Endothelial cell (in vitro differentiated cells): ENCODE results near the gene ROBO2. TPM values are rescaled to one million over a fixed set of nuclear protein-coding genes. Genes with fewer than 3 reads are reported as not detected.

Experiments used
- DNase-seq: peaks from one replicate; pipeline ENCODE4 v3.0.0; 2021; ENCODE audit warnings: low spot score
- H3K27ac Mint-ChIP-seq: one replicate; pipeline ENCODE4 v1.8.0; 2021; ENCODE audit warnings: mixed read lengths, inconsistent platforms; ENCODE audit not compliant: unreplicated experiment
- H3K27me3 Mint-ChIP-seq: one replicate; pipeline ENCODE4 v1.8.0; 2021; ENCODE audit warnings: mild to moderate bottlenecking, moderate library complexity, mixed read lengths, inconsistent platforms; ENCODE audit not compliant: unreplicated experiment
- H3K36me3 Mint-ChIP-seq: one replicate; pipeline ENCODE4 v1.8.0; 2021; ENCODE audit warnings: mild to moderate bottlenecking, low read depth, mixed read lengths, inconsistent platforms; ENCODE audit not compliant: unreplicated experiment
- H3K4me1 Mint-ChIP-seq: one replicate; pipeline ENCODE4 v1.8.0; 2021; ENCODE audit warnings: mild to moderate bottlenecking, mixed read lengths, inconsistent platforms; ENCODE audit not compliant: unreplicated experiment
- H3K4me3 Mint-ChIP-seq: one replicate; pipeline ENCODE4 v1.8.0; 2021; ENCODE audit warnings: mild to moderate bottlenecking, mixed read lengths, inconsistent platforms; ENCODE audit not compliant: unreplicated experiment
- H3K9me3 Mint-ChIP-seq: one replicate; pipeline ENCODE4 v1.8.0; 2021; ENCODE audit warnings: mixed read lengths, inconsistent platforms; ENCODE audit not compliant: unreplicated experiment
- total RNA-seq: library from RNA; stranded (reverse); fragmentation: NEBNext Ultra II Directional; extraction: Animal tissue kit (Norgen Biotek cat#: 25700); gene quantifications from one replicate; pipeline ENCODE4 v1.2.1, GENCODE V29; 2021; ENCODE audit not compliant: unreplicated experiment
- TF ChIP-seq, protein P1 (sequence below): fragments of 200-600 bp; sonication (generic); IDR thresholded peaks from one replicate; pipeline ENCODE4 v1.5.0; 2021; ENCODE audit warnings: antibody characterized with exemption; ENCODE audit not compliant: unreplicated experiment

ROBO2 gene
- total RNA-seq, 1 donor from 2014 or later, result 2.5 TPM

DNA sequence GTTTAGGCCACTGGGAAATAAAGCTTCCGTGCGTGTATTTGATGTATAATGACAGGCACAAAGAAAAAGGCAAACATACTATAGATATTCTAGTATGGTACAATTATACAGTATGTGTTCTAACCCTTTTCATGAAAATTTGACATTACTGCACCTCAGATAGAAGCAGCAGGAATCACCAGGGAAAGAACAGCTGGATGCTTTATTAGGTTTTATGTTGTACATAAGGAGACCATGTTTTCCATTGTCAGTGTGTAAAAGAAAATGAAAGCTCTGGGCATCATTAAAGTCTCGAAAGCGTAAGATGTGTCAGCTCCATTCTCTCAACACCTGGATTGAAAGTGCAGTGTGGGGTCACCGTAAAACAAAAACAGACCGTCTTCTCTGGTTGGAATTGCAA, 302.1 kb downstream of the ROBO2 start:
- no peak overlapping the region for H3K27ac Mint-ChIP-seq
- TF ChIP-seq, protein P1, sequence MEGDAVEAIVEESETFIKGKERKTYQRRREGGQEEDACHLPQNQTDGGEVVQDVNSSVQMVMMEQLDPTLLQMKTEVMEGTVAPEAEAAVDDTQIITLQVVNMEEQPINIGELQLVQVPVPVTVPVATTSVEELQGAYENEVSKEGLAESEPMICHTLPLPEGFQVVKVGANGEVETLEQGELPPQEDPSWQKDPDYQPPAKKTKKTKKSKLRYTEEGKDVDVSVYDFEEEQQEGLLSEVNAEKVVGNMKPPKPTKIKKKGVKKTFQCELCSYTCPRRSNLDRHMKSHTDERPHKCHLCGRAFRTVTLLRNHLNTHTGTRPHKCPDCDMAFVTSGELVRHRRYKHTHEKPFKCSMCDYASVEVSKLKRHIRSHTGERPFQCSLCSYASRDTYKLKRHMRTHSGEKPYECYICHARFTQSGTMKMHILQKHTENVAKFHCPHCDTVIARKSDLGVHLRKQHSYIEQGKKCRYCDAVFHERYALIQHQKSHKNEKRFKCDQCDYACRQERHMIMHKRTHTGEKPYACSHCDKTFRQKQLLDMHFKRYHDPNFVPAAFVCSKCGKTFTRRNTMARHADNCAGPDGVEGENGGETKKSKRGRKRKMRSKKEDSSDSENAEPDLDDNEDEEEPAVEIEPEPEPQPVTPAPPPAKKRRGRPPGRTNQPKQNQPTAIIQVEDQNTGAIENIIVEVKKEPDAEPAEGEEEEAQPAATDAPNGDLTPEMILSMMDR, result no peak
- DNase-seq, result no peak
- H3K4me3 Mint-ChIP-seq, result no peak overlapping the region
- H3K9me3 Mint-ChIP-seq, result no peaks in the 10 kb centered on the region
- H3K4me1 Mint-ChIP-seq, result no peaks in the 10 kb centered on the region
- H3K36me3 Mint-ChIP-seq, result no peaks in the 10 kb centered on the region
- no peaks in the 10 kb centered on the region for H3K27me3 Mint-ChIP-seq

DNA sequence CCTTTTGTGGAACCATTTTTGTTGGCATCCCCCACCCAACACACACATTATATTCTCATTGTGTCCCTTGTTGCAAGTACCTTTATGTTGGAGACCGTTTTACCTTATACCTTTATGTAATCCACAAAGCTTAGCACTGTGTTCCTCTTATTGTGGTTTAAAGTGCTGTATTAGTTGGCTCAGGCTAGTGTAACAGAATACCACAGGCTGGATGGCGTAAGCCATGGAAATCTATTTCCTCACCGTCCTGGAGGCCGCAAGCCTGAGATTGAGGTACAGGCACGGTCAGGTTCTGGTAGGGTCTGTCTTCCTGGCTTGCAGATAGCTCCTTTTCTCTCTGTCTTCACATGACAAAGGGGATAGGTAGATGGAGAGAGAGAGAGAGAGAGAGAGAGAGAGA, 302.8 kb downstream of the ROBO2 start:
- Mint-ChIP-seq H3K36me3 (no peaks in the 10 kb centered on the region), H3K4me1 (no peaks in the 10 kb centered on the region), H3K4me3 (no peak overlapping the region), H3K27me3 (no peaks in the 10 kb centered on the region), H3K27ac (no peak overlapping the region), H3K9me3 (no peaks in the 10 kb centered on the region)
- TF ChIP-seq, protein P1, result no peak
- DNase-seq, result no peak

DNA sequence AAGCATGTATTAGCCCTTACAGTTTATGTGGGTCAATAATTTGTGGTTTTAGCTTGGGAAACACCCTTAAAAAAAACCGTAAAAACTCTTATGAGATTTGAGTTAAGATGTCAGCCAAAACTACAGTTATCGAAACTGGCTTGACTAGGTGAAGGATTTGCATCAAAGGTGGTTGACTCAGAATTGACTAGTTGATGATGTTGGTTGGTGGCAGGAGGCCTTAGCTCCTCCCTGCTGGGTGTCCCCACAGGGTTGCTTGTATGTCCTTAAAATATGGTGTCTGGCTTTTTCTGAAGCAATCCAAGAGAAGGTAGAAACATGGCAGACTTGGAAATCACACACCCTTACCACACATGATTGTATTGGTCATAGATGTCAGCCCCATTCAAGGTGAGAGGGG, 305.1 kb downstream of the ROBO2 start:
- H3K4me3 Mint-ChIP-seq, result no peak overlapping the region

DNA sequence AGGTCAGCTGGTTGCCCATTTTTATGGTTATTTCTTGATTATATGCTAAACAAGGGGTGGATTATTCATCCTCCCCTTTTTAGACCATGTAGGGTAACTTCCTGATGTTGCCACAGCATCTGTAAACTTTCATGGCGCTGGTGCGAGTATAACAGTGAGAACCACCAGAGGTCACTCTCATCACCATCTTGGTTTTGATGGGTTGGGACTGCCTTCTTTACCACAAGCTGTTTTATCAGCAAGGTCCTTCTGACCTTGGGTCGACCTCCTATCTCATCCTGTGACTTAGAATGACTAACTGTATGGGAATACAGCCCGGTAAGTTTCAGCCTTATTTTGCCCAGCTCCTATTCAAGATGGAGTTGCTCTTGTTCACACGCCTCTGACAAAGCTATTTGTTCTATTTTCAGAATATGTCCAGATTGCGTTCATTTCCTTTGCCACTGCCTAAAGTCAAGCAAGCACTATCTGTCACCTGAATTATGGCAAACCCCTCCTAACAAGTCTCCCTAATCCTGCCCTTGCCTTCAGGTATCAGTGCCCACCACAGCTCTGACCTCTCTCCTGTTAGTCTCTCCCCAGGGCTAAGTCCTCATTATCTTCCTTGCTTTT, 308.5 kb downstream of the ROBO2 start:
- Mint-ChIP-seq H3K4me1 (peaks cover 14% of the 10 kb centered on the region), H3K36me3 (no peaks in the 10 kb centered on the region), H3K27ac (no peak overlapping the region), H3K4me3 (no peak overlapping the region), H3K27me3 (peaks cover 2% of the 10 kb centered on the region), H3K9me3 (no peaks in the 10 kb centered on the region)
- TF ChIP-seq, protein P1, result peak; percentile 26
- peak; percentile 53 for DNase-seq

More for the DNA sequence above, 305.1 kb downstream of the ROBO2 start:
- Mint-ChIP-seq H3K36me3 (no peaks in the 10 kb centered on the region), H3K9me3 (no peaks in the 10 kb centered on the region), H3K27ac (no peak overlapping the region), H3K27me3 (peaks cover 2% of the 10 kb centered on the region), H3K4me1 (peaks cover 5% of the 10 kb centered on the region)
- TF ChIP-seq, protein P1, result no peak
- DNase-seq, result no peak

DNA sequence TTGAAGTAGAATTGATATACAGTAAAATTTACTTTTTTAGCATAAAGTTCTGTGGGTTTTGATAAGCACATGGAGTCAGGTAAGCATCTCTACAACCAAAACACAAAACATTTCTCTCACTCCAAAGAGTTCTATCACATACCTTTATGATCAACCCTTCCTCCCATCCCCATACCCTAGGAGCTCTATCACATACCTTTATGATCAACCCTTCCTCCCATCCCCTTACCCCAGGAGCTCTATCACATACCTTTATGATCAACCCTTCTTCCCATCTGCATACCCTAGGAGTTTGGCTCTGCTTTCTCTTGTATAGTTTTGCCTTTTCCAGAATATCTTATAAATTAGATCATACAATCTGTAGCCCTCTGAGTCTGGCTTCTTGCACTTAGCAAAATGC, 315.1 kb downstream of the ROBO2 start:
- no peak for DNase-seq
- TF ChIP-seq, protein P1, result no peak
- no peaks in the 10 kb centered on the region for H3K27me3 Mint-ChIP-seq
- no peaks in the 10 kb centered on the region for H3K9me3 Mint-ChIP-seq
- no peak overlapping the region for H3K4me3 Mint-ChIP-seq
- H3K4me1 Mint-ChIP-seq, result peaks cover 14% of the 10 kb centered on the region
- no peaks in the 10 kb centered on the region for H3K36me3 Mint-ChIP-seq
- H3K27ac Mint-ChIP-seq, result no peak overlapping the region
